Measurements from ENCODE around the gene ADARB2.

DNA sequence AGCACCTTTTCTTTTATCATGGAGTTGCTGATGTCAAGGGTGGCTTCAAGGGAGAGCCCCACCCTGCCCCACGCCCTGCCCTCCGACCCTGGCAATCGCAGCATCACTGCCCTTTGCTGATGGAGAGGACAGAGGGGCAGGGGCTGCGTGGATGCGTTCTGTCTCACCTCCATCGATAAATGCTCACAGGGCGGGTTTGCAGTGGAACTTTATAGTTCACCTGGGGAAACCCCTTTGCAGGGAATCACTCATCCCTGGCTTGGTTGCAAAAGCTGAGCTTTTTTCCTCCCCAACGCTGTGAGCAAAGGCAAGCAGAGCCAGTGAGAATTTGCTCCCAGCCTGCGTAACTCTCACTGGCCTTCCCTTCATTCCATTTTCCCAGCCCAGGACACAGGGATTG is 504.3 kb downstream of the ADARB2 start:
- TF ChIP-seq CTCF (IDR thresholded peaks at IDR 0.05) = no peak
- TF ChIP-seq POLR2A (IDR thresholded peaks at IDR 0.05) = no peak
